Left lung (tissue), 10 donors: ENCODE data around the gene LIN28A. TPM values are rescaled to one million over a fixed set of nuclear protein-coding genes. Genes with fewer than 3 reads are reported as not detected.

Experiments used
- ATAC-seq: fragments of 200-7000 bp; cut with Tn5 transposase; one replicate; pipeline ENCODE4 v1.9.1; 2020; ENCODE audit warnings: moderate library complexity
- DNase-seq, 4 donors: peaks; one replicate each; pipeline ENCODE4 v3.0.0-alpha.2; 2013 to 2020
- H3K27ac ChIP-seq, 2 donors: fragments of 200-600 bp; sonication (generic) in 1 of 2; one replicate each; pipeline versions ENCODE4 v1.5.0 to v1.8.0; 2020 to 2021
- H3K27me3 ChIP-seq, 2 donors: fragments of 200-600 bp; sonication (generic) in 1 of 2; one replicate each; pipeline versions ENCODE4 v1.5.0 to v1.8.0; 2020 to 2021
- H3K36me3 ChIP-seq, 2 donors: fragments of 200-600 bp; sonication (generic) in 1 of 2; one replicate each; pipeline versions ENCODE4 v1.5.0 to v1.8.0; 2020 to 2021
- H3K4me1 ChIP-seq, 2 donors: fragments of 200-600 bp; one replicate each; pipeline ENCODE4 v1.8.0; 2021
- H3K4me3 ChIP-seq, 2 donors: fragments of 200-600 bp; sonication (generic) in 1 of 2; one replicate each; pipeline versions ENCODE4 v1.5.0 to v1.8.0; 2020 to 2021; ENCODE audit warnings: mild to moderate bottlenecking in 1 of 2
- H3K9me3 ChIP-seq, 2 donors: fragments of 200-600 bp; sonication (generic) in 1 of 2; one replicate each; pipeline versions ENCODE4 v1.5.0 to v1.8.0; 2020 to 2021
- intact Hi-C, 2 donors: fragments of 100-400 bp; cut with DNase I; formaldehyde crosslinking; loops; one replicate each; pipeline versions ENCODE4 v1.11.2 to v1.14.2; 2022
- polyA plus RNA-seq, 6 donors: library from polyadenylated mRNA; unstranded; fragments of 120-200 nt; gene quantifications; one replicate each; pipeline ENCODE4 v1.2.1, GENCODE V29; 2013; ENCODE audit not compliant: insufficient read length in 6 of 6
- total RNA-seq, 2 donors: library from RNA; stranded (reverse); fragmentation: NEBNext Ultra II Directional; extraction: Animal tissue kit (Norgen Biotek cat#: 25700); gene quantifications; one replicate each; pipeline ENCODE4 v1.2.1, GENCODE V29; 2021
- TF ChIP-seq, protein P1 (sequence below), 2 donors: fragments of 200-600 bp; sonication (generic) in 1 of 2; IDR thresholded peaks; one replicate each; pipeline versions ENCODE4 v1.5.0 to v1.8.0; 2021; ENCODE audit warnings: antibody characterized with exemption in 2 of 2
- donor health status: DM: no; HTN: yes; CAD: no.
- donor health status: DM: no; HTN: no; CAD: no.

LIN28A gene
- total and polyA plus RNA-seq, 8 donors, result 0.06 to 0.11 (median 0.10) TPM; not detected in 2

DNA sequence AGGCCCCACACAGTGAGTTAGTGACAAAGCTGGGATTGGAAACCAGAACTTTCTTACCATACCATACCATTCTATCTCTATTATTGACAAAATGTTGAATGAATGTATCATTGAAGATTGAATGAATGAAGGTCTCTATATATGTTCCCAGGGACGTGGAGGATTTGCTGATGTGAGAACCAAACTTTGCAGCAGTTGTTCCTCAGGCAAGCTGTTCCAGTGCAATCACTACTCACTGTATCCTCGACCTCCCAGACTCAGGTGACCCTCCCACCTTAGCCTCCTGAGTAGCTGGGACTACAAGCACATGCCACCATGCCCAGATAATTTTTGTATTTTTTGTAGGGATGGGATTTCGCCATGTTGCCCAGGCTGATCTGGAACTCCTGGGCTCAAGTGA, 11.6 kb upstream of the LIN28A start:
- DNase-seq (no peak), ATAC-seq (no peak)
- Histone ChIP-seq H3K4me3 (no peak overlapping the region), H3K36me3 (no peaks in the 10 kb centered on the region), H3K27me3 (peaks cover 0 to 37% of the 10 kb centered on the region in 2 donors), H3K27ac (no peak overlapping the region), H3K9me3 (no peaks in the 10 kb centered on the region), H3K4me1 (no peaks in the 10 kb centered on the region)
- TF ChIP-seq, protein P1, sequence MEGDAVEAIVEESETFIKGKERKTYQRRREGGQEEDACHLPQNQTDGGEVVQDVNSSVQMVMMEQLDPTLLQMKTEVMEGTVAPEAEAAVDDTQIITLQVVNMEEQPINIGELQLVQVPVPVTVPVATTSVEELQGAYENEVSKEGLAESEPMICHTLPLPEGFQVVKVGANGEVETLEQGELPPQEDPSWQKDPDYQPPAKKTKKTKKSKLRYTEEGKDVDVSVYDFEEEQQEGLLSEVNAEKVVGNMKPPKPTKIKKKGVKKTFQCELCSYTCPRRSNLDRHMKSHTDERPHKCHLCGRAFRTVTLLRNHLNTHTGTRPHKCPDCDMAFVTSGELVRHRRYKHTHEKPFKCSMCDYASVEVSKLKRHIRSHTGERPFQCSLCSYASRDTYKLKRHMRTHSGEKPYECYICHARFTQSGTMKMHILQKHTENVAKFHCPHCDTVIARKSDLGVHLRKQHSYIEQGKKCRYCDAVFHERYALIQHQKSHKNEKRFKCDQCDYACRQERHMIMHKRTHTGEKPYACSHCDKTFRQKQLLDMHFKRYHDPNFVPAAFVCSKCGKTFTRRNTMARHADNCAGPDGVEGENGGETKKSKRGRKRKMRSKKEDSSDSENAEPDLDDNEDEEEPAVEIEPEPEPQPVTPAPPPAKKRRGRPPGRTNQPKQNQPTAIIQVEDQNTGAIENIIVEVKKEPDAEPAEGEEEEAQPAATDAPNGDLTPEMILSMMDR (IDR thresholded peaks at IDR 0.05), result no peak
- intact Hi-C loops, result no loop called here

DNA sequence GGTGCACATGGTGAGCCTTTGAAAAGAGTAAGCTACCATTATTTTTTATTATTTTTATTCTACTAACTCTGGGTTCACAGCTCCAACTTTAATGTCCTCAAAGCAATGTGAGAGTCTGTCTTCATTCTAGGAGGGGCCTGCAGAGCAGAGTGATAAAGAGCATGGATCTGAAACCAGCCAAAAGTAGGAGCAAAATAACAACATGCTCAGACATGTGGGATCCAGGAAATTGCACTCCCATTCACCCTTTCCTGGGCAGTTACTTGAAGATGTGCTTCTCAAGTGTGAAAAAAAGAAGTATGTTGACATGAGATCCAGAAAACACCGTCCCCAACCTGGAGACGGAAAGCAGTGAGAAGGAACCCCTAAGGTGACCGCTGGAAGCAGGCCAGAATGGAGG, 8.7 kb upstream of the LIN28A start:
- ATAC-seq (no peak), DNase-seq (no peak)
- Histone ChIP-seq H3K4me1 (no peaks in the 10 kb centered on the region), H3K27me3 (peaks cover 0 to 54% of the 10 kb centered on the region in 2 donors), H3K4me3 (no peak overlapping the region), H3K9me3 (no peaks in the 10 kb centered on the region), H3K36me3 (no peaks in the 10 kb centered on the region), H3K27ac (no peak overlapping the region)
- TF ChIP-seq, protein P1 (IDR thresholded peaks at IDR 0.05), result no peak
- intact Hi-C loops, result no loop called here

DNA sequence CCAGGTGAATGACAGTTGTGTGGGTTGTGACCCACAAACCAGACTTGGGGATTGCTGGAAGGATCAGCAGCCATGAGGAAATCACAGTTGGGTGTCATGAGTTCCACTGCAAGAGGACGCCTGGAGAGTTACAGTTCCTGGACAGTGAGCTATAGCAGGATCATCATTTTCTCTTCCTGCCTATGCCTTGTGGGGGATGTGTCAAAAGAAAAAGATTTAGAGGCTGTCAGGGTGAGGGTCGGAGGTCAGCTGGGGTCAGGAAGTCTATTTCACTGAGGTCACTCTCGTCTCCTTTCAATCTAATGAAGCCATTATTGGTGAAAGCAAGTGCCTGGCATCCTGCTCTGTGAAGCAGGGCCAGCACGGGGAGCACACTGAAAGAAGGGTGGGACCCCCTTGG, 7.0 kb upstream of the LIN28A start:
- H3K4me3 ChIP-seq, result no peak overlapping the region
- intact Hi-C loops, result no loop called here
- ATAC-seq, result no peak
- TF ChIP-seq, protein P1 (IDR thresholded peaks at IDR 0.05), result no peak
- H3K36me3 ChIP-seq, result no peaks in the 10 kb centered on the region
- peaks cover 0 to under 1% of the 10 kb centered on the region in 2 donors for H3K4me1 ChIP-seq
- H3K9me3 ChIP-seq, result no peaks in the 10 kb centered on the region
- H3K27me3 ChIP-seq, result peaks cover under 1 to 60% of the 10 kb centered on the region in 2 donors
- DNase-seq, result no peak
- no peak overlapping the region for H3K27ac ChIP-seq

DNA sequence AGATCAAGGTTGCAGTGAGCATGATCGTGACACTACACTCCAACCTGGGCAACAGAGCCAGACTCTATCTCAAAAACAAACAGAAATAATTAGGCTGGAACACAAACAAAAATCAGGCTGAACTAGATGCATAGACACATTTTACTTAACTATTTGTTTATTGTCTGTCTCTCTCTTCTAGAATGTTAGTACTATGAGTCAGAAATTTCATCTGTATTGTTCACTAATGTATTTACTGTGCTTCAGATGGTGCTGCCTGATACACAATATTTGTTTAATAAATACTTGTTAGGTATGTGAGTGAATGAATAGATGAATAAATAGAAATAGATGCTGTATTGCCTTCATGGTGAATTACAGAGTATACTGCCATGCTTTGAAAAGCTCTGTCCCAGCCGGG, 6.0 kb upstream of the LIN28A start:
- no peak overlapping the region for H3K27ac ChIP-seq
- no peak for ATAC-seq
- peaks cover 0 to 11% of the 10 kb centered on the region in 2 donors for H3K4me1 ChIP-seq
- H3K36me3 ChIP-seq, result no peaks in the 10 kb centered on the region
- TF ChIP-seq, protein P1 (IDR thresholded peaks at IDR 0.05), result no peak
- no peak for DNase-seq
- intact Hi-C loops, result no loop called here
- H3K4me3 ChIP-seq, result no peak overlapping the region
- no peaks in the 10 kb centered on the region for H3K9me3 ChIP-seq
- peaks cover 10 to 69% of the 10 kb centered on the region in 2 donors for H3K27me3 ChIP-seq

DNA sequence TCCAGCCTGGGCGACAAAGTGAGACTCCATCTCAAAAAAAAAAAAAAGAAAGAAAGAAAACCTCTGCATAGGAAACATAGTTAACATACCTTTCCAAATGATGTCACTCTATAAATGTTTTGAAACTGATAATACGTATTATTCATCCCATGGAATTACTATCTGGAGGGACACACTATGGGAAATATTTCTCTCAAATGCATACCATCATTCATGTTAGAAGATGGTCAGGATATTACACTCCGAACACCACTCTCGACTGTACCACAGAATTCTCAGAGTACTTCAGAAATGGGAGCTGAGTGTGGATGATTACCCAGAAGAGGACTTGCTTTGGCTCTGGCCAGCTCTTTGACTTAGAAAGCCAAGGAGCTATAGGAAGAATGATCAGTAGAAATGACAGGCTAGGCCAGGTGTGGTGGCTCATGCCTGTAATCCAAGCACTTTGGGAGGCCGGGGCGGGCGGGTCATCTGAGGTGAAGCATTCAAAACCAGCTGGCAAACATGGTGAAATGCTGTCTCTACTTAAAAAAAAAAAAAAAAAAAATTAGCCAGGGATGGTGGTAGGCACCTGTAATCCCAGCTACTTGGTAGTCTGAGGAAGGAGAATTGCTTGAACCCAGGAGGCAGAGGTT, 5.2 kb upstream of the LIN28A start:
- H3K36me3 ChIP-seq, result no peaks in the 10 kb centered on the region
- intact Hi-C loops, result no loop called here
- no peaks in the 10 kb centered on the region for H3K9me3 ChIP-seq
- H3K4me1 ChIP-seq, result peaks cover 0 to 12% of the 10 kb centered on the region in 2 donors
- H3K27me3 ChIP-seq, result peaks cover 13 to 76% of the 10 kb centered on the region in 2 donors
- DNase-seq, result no peak
- no peak overlapping the region for H3K27ac ChIP-seq
- no peak overlapping the region for H3K4me3 ChIP-seq
- no peak for ATAC-seq
- TF ChIP-seq, protein P1 (IDR thresholded peaks at IDR 0.05), result no peak
